Hematopoietic multipotent progenitor cell (in vitro differentiated cells): Measurements from ENCODE around the gene OR10C1. TPM values are rescaled to one million over a fixed set of nuclear protein-coding genes. Genes with fewer than 3 reads are reported as not detected.
"Not testable (repeated sequence)": the region's sequence is repeated elsewhere in the genome, so short reads cannot be mapped to it uniquely, and the experiment has no call there.

Experiments
- DNase-seq, 3 donors: peaks; one replicate each; pipeline ENCODE4 v3.0.0-alpha.2; 2011 to 2015; ENCODE audit warnings: low read depth in 2 of 3, low spot score in 2 of 3
- total RNA-seq: library from RNA; depleted of rRNA; stranded (reverse); fragments of >200 nt; gene quantifications from one replicate; pipeline ENCODE4 v1.2.3, GENCODE V29; 2012

OR10C1 gene, protein sequence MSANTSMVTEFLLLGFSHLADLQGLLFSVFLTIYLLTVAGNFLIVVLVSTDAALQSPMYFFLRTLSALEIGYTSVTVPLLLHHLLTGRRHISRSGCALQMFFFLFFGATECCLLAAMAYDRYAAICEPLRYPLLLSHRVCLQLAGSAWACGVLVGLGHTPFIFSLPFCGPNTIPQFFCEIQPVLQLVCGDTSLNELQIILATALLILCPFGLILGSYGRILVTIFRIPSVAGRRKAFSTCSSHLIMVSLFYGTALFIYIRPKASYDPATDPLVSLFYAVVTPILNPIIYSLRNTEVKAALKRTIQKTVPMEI
- total RNA-seq = under 0.01 TPM

GRCh38 chr6:29439006-29439405 is at the start of gene OR10C1:
OR10C1 (plus strand) TSS chr6:29439306; CDS start chr6:29440016, 710 bp downstream.
- DNase-seq = no peak

DNA sequence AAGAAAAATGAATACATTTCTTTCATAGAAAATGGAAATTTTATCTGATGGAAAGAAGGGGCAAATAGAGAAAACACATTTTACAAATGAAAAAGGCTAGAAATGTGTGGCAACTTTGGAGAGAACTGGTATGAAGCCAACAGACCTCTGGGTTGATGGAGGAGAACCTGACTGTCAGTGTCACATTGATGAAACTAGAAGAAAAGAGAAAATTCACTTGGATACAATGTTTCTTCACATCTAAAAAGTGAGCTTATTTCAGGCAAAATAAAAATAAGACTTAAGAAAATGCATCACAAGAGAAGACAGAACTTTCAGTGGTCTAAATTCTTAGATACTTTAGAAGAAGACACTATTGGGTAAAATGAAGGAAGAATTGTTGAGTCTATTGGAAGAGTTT is 43.8 kb upstream of the OR10C1 start, which contains the start of gene OR12D2:
Gene OR12D2, plus strand, starts transcription at position 301 of the 400 bp plus-strand sequence. CDS start 1,069 bp downstream, outside the sequence.
- no peak for DNase-seq

- no peak for DNase-seq
Measured at GRCh38 chr6:29399525-29399924, 39.6 kb upstream of the OR10C1 start.

GRCh38 chr6:29403801-29404200 is 35.3 kb upstream of the OR10C1 start:
- no peak for DNase-seq

DNA sequence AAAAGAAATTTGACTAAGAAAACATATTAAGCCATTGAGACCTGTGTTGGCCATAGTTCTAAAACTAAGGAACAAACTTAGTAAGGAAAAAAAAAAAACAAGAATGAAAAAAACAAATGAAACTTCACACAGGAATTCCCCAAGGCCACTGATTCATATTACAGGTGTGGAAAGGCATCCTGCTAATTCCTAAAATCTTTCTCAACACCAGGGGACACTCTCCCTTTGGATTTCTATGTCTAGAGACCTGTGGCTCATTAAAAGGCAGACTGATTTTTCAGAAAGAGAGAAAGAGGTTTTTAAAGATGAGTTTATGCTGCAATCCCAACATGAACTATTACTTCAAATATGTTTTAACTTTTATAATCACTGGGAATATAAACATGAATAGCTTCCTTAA is 24.5 kb upstream of the OR10C1 start, which contains the start of gene OR12D1:
Gene OR12D1, plus strand, starts transcription at position 341 of the 400 bp plus-strand sequence.
- peak in 1 of 3 donors; percentile 10 for DNase-seq

GRCh38 chr6:29419516-29419915 is 19.6 kb upstream of the OR10C1 start:
- no peak for DNase-seq

GRCh38 chr6:29424168-29424567 is 14.9 kb upstream of the OR10C1 start:
- DNase-seq = no peak

- DNase-seq = no peak
Measured at GRCh38 chr6:29424575-29424974, 14.5 kb upstream of the OR10C1 start.

GRCh38 chr6:29425075-29425474 is 14.0 kb upstream of the OR10C1 start:
- no peak for DNase-seq

DNA sequence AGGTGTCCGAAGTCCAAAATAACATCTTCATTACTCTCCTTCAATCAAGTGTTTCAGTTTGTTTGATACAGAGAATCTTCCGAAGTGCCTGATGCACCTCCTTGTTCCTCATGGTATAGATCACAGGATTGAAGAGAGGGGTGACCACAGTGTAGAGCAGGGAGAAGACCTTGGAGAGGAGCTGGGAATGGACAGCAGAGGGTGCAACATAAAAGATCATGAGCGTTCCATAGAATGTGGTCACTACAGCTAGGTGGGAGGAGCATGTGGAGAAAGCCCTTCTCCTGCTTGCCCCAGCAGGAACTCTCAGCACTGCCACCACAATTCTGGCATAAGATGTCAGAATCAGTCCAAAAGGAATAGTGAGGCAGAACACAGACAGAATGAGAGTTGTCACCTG is 12.5 kb upstream of the OR10C1 start:
- DNase-seq = no peak

DNA sequence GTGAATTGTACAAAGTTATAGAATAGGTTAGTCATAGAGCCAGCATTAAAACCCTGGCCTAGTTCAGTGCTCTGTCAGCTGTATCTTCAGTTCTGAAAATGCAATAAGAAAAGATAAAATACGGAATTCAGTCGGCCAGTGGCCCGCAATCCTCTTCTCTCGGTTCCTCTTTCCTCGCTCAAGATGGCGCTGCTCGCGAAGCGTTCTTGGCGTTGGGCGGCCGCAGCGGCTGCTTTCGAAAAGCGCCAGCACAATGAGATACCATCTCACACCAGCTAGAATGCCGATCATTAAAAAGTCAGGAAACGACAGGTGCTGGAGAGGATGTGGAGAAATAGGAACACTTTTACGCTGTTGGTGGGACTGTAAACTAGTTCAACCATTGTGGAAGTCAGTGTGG is 2.4 kb upstream of the OR10C1 start:
- DNase-seq = peak in 2 of 3 donors; percentile 21 to 41

- DNase-seq = no peak
Measured at GRCh38 chr6:29442719-29443118, 3.6 kb downstream of the OR10C1 start.

GRCh38 chr6:29444031-29444430 is 4.9 kb downstream of the OR10C1 start:
- not testable (repeated sequence) for DNase-seq

GRCh38 chr6:29447670-29448069 is 8.6 kb downstream of the OR10C1 start:
- DNase-seq = no peak

DNA sequence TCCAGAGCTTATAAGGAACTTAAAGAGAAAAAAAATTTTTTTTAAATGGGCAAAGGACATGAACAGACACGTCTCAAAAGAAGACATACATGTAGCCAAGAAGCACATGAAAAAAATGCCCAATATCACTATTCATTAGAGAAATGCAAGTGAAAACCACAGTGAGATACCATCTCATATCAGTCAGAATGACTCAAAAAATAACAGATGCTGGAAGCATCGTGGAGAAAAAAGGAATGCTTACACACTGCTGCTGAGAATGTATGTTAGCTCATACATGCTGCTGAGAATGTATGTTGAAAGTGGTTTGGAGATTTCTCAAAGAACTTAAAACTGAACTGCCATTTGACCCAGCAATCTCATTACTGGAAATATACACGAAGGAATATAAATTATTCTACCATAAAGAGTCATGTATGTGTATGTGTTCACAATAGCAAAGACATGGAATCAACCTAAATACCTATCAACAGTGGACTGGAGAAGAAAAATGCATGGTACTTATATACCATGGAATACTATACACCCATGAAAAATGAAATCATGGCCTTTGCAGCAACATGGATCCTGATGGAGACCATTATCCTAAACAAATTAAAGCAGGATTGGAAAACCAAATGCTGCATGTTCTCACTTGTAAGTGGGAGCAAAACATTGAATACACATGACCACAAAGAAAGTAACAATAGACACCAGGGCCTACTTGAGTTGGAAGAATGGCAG is 12.5 kb downstream of the OR10C1 start:
- no peak for DNase-seq

- no peak for DNase-seq
Measured at GRCh38 chr6:29456971-29457370, 17.9 kb downstream of the OR10C1 start, which contains the start of the genes OR11A1 and OR2H1. OR11A1 (minus strand) TSS chr6:29457071; CDS start chr6:29427641, 29,430 bp downstream. OR2H1 (plus strand) TSS chr6:29457155; CDS start chr6:29461770, 4,615 bp downstream.

GRCh38 chr6:29461021-29461814 is 22.1 kb downstream of the OR10C1 start:
- DNase-seq = no peak

GRCh38 chr6:29462022-29462421 is 22.9 kb downstream of the OR10C1 start:
- no peak for DNase-seq

- DNase-seq = no peak
Measured at GRCh38 chr6:29465279-29465678, 26.2 kb downstream of the OR10C1 start.

- no peak for DNase-seq
Measured at GRCh38 chr6:29465801-29466200, 26.7 kb downstream of the OR10C1 start.

- DNase-seq = no peak
Measured at GRCh38 chr6:29466241-29466640, 27.1 kb downstream of the OR10C1 start.
